Glomerular visceral epithelial cell (primary cell): ENCODE results near the gene SCUBE2.
"Not testable (repeated sequence)": the region's sequence is repeated elsewhere in the genome, so short reads cannot be mapped to it uniquely, and the experiment has no call there.

Source experiments
- DNase-seq: peaks from one replicate; pipeline ENCODE4 v3.0.0-alpha.2; 2016; ENCODE audit errors: extremely low spot score

SCUBE2 gene

DNA sequence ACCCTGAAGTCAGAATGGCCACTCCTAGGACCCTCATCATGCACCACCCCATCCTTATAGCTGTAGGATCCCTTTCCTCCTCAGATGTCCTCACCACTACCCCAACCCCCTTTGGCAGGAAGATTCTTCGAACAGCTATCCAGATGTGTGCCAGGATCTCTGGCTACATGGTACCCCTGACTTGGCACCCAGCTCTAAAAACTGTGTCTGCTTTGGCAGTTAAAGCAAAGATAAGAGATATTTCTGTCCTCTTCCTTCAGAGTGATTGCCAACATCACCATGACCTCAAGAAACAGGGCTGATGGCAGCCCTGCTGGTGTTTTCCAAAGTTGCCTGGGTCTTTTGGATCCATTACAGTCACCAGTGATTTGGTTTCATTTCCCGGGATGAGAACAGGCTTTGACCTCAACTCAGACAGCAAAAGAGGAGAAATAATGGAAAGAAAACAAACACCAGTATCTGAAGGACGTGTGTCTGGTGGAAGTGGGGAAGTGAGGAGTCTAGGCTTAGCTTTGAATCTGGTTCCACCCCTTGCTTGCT lies 83.3 kb downstream of the SCUBE2 start:
- DNase-seq = no peak

DNA sequence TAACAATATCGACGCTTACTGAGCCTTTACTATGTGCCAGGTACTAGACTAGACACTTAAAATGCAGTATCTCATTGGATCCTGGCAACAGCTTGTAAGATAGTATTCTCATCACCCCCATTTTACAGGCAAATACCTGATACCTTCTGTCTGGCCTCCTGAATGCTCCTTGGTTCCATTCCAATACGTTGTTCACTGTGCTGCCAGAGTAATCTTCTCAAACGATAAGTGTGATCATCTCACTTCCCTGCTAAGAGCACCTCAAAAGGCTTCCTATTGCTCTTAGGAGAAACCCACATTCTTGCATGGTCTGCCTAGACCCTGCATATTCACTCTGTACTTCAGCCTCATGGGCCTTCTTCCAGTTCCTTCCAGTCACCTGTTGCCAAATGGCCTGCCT lies 86.3 kb downstream of the SCUBE2 start:
- no peak for DNase-seq

- DNase-seq = no peak
Observed at GRCh38 chr11:9004183-9004926, 87.0 kb downstream of the SCUBE2 start.

- peak; percentile 83 for DNase-seq
Observed at GRCh38 chr11:9003573-9004182, 87.7 kb downstream of the SCUBE2 start, which contains the start of gene NRIP3. NRIP3 (minus strand) TSS chr11:9004001; CDS start chr11:9003935, 66 bp downstream.

DNA sequence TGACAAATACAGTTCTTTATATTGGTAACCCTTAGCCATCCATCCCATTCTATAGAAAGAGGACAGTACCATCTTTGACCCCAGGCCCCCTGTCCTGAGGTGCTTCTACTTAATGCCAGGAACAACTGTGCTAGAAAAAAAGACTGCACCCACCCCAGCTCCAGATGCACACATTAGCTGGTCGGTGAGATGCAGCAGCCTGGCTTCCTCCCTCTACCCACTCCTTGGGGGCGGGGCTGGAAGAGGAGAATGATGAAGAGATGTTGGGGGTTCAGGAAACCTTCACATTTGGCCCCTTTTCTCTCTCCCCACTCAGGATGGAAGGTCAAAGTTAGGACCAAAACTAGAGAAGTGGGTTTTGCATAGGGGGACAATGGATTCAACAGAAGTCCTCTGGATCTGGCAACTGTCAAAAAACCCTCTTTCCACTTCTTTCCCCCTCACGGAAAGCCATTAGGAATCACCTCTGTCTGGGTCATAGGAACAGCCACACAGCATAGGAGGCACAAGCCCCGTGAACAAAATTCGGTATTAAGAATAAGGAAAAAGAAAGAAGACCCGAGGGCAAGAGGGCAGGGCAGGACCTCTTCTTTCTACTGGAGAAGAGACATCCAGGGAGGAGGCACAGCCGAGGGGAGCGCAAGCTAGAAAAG lies 88.4 kb downstream of the SCUBE2 start:
- DNase-seq = no peak

DNA sequence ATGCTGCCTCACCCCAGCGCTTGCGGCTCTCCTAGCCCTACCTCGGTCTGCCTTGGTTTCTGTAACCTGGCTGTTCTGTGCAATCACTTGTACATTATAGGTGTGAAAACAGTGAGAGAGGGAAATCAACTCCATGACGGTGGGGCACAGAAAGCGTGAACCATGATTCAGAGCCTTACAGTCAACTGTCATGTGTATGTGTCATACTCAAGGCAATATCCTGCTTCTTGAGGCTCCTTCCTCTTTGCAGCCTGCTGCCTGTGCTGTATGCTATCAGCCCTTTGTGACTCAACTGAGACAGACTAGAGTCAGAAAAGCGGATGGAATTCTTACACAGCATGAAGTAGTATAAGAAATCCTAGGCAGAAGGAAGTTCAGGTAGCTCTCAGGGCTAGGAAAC lies 89.7 kb downstream of the SCUBE2 start:
- DNase-seq = peak; percentile 78

DNA sequence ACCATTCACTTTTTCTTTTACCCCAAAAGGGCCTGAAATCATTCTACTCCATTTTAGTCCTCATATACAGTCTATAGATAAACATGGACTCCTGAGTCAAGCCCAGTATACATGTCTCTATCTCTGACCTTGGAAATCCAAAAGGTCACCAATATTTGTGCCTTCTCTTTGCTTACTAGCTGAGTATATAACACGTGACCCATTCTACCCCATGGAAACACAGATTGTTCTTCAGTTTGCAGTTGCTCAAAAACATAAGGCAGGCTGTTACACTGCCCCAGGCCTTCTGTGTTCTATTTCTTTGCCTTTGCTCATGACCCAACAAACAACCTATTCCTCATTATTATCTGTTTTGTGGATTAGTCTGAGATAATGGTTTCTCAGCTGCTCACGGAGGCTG lies 93.4 kb downstream of the SCUBE2 start:
- no peak for DNase-seq

DNA sequence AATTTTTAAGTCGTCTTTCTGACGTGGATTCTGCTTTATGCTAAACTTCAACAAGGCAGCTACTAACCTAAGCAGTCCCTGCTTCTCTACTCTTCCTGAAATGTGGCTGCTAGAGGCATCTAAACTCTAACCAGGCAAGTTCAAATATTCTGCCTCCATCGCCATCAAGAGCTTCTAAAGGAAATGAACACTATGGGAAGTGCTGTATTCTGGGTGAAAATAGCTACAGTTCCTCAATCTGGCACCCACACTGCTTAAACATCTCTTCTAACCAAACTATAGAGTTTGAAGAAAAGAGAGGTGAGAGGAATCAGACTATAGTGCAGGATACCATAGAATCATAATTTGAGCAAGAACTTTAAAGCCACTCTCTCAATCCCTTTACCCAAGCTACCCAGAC lies 93.9 kb downstream of the SCUBE2 start:
- no peak for DNase-seq

DNA sequence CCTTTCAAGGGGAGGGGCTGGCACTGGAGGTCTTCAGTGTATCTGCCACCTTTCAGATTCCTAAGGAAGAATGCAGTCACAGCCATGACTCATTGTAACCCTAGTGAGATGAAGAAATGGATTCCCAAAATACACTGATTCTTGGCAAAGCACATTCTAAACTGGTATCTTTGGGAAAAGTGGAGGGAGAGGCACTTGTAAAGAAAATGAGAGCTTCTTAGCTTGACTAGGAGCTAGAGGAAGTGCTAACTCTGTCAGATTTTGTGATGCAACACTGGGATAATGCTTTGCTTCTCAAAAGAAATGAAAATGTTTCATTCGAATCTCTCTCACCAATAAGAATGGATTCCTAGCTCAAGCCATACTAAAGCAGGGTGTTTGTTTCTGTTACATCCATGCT lies 101.9 kb downstream of the SCUBE2 start:
- peak; percentile 21 for DNase-seq

- peak; percentile 61 for DNase-seq
Observed at GRCh38 chr11:8988329-8989234, 102.8 kb downstream of the SCUBE2 start.

DNA sequence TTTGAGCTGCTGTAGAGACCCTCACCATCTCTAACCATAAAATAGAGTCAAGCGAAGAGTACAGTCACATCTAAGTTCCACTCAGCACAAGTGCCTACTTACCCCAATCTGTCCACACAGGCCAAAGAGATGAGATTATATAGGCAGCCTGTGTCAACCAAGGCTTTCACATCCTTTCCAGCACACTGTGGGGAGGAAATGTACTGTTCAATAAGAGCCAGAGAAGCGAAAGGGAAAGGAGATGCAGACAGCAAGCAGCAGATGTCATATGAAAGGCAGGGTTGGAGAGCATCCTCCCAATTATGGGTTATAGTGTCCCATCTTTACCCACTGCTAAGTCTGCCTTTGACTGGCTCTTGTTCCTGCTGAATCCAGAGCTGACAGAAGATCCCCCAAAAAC lies 104.0 kb downstream of the SCUBE2 start:
- DNase-seq = no peak

DNA sequence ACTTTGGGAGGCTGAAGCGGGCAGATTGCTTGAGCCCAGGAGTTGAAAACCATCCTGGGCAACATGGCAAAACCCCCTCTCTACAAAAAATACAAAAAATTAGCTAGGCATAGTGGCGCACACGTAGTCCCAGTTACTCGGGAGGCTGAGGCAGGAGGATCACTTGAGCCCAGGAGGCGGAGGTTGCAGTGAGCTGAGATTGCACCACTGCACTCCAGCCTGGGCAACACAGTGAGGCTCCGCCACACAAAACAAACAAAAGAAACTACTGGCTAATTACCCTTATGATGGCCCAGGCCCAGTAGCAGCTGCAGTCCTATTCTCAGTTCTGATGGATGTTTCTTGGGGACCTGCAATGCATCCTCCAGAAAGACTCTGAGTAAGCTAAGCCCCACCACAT lies 104.6 kb downstream of the SCUBE2 start:
- DNase-seq = not testable (repeated sequence)

DNA sequence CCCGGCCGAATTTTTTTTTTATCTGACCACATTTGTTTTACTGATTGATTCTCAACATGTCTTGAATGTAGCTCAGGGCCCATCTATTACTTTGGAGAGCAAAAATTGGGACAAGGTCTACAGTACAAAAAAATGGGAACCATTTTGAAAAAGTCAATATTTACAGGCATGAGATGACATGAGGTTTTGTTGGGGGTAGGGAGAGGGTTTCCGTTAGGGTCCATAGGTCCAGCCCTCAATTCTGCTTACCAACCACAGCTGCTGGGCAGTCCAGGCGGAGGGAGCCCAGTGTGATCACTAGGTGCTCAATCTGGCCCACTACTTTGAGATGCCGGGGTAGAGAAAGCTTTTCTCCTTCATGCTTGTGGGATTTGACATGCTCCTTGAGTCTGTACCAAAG lies 105.9 kb downstream of the SCUBE2 start:
- no peak for DNase-seq

GRCh38 chr11:8983552-8983951 lies 107.8 kb downstream of the SCUBE2 start:
- DNase-seq = no peak

DNA sequence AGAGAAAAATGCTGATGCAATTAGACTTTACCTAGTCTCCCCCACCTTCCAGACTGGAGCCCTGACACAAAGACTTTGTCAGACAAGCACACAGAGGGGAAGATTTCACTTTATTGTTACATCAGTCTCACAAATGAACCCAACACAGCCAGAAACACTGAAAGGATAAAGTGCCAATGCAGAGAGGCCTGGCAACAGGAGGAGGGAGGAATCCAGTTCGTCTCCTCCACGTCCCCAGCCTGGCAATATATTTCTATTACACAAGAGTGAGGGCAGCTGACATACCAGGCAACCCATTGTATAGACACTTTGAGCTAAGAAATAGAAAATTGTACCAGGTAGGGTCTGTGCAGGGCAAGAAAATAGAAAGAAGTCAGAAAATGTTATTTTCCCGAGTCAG lies 110.9 kb downstream of the SCUBE2 start:
- DNase-seq = no peak

- DNase-seq = not testable (repeated sequence)
Observed at GRCh38 chr11:8979365-8979764, 112.0 kb downstream of the SCUBE2 start.

DNA sequence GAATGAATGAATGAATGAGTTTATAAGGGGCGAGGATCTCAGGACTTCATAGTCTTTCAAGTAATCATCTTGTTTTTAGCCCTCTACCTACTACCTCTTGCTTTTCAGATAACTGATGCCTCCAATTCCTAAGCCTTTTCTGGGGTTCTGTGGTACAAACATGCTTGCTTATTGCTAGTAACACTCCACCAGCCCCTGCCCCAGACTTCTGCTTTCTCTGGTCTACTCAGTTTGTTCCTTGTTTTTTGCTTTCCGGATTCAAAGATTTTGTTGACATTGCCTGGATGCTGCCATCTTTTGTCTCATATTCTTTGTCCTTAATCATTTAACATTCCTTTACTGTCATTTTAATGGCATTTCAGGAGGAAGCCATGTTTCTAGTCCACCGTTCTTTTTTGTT lies 118.3 kb downstream of the SCUBE2 start:
- no peak for DNase-seq

- DNase-seq = no peak
Observed at GRCh38 chr11:8971924-8972316, 119.5 kb downstream of the SCUBE2 start.

GRCh38 chr11:8971196-8971923 lies 120.0 kb downstream of the SCUBE2 start:
- no peak for DNase-seq
